Gastrocnemius medialis (tissue), 4 donors: ENCODE measurements around the gene HIGD2B.
"Not testable (repeated sequence)": the region's sequence is repeated elsewhere in the genome, so short reads cannot be mapped to it uniquely, and the experiment has no call there.

Source experiments
- CTCF ChIP-seq, 5 experiments: fragments of 450-650 bp in 3 of 5; fragments of 200-600 bp in 2 of 5; sonication (generic) in 2 of 5; IDR thresholded peaks in 4 of 5; conservative IDR thresholded peaks in 1 of 5; 1 replicate in 4 of 5; 2 replicates in 1 of 5; pipeline ENCODE4 v1.5.1; 2016 to 2019; ENCODE audit warnings: antibody characterized with exemption in 5 of 5, mild to moderate bottlenecking in 3 of 5, moderate library complexity in 3 of 5
- POLR2A ChIP-seq, 2 donors: fragments of 450-650 bp; IDR thresholded peaks; one replicate each; pipeline ENCODE4 v1.6.1; 2017; ENCODE audit warnings: antibody characterized with exemption in 2 of 2, mild to moderate bottlenecking in 2 of 2, moderate library complexity in 2 of 2

DNA sequence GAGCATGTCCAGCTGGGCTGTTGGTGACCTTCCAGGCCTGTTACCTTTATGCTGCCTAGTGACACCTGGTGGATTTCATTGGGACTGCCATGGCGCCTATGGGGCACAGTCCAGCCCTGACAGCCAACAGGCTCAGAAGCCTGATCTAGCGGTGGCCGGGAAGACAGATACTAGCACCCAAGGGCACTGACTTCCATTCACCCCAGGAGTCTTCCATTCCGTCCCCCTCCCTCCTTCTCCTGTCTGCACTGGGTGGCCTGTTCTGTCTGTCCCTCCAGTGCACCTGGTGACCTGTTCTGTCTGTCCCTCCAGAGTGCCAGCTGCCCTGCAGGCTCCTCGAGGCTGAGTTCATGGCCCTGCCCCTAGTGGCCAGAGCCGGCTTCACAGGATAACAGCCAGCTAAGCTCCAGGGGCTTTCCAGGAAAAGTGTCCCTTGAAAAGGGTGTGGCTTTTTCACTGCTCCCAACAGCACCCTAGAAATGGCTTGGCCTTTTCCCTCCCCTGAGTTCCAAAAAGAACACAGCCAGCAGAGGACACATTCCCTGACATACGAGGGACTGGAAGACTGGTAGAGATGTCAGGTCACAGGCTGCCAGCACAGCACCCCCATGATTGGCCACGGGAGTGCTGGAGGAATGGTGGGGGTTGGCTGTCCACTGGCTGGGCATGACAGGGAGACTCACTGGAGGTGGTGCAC lies 15.2 kb downstream of the HIGD2B start:
- TF ChIP-seq CTCF (IDR thresholded peaks at IDR 0.05 in 4 of 5, conservative IDR thresholded peaks at IDR 0.05 in 1 of 5): peak; percentile 56 to 84 (median 73)
- not testable (repeated sequence) for TF ChIP-seq POLR2A (IDR thresholded peaks at IDR 0.05)
